Immature natural killer cell (primary cell): ENCODE data around the gene THBS3. TPM values are rescaled to one million over a fixed set of nuclear protein-coding genes. Genes with fewer than 3 reads are reported as not detected.
"Not testable (repeated sequence)": the region's sequence is repeated elsewhere in the genome, so short reads cannot be mapped to it uniquely, and the experiment has no call there.

Experiments used
- DNase-seq, 3 donors: peaks; one replicate each; pipeline ENCODE4 v3.0.0; 2022; ENCODE audit warnings: mixed read lengths in 1 of 3
- H3K27ac Mint-ChIP-seq, 6 donors: one replicate each; pipeline ENCODE4 v1.8.0; 2020; ENCODE audit warnings: mixed read lengths in 6 of 6, mild to moderate bottlenecking in 5 of 6, inconsistent platforms in 4 of 6, moderate library complexity in 3 of 6
- H3K27me3 Mint-ChIP-seq, 3 donors: one replicate each; pipeline ENCODE4 v1.8.0; 2020 to 2021; ENCODE audit warnings: low read depth in 3 of 3, mild to moderate bottlenecking in 3 of 3, mixed read lengths in 3 of 3, moderate library complexity in 3 of 3, inconsistent platforms in 1 of 3
- H3K36me3 Mint-ChIP-seq, 3 donors: one replicate each; pipeline ENCODE4 v1.8.0; 2020; ENCODE audit warnings: mixed read lengths in 3 of 3, inconsistent platforms in 2 of 3, mild to moderate bottlenecking in 2 of 3
- H3K4me1 Mint-ChIP-seq, 2 donors: one replicate each; pipeline ENCODE4 v1.8.0; 2020; ENCODE audit warnings: inconsistent platforms in 2 of 2, mild to moderate bottlenecking in 2 of 2, mixed read lengths in 2 of 2, moderate library complexity in 1 of 2
- H3K4me3 Mint-ChIP-seq, 5 donors: one replicate each; pipeline ENCODE4 v1.8.0; 2020; ENCODE audit warnings: mild to moderate bottlenecking in 5 of 5, mixed read lengths in 5 of 5, inconsistent platforms in 3 of 5, moderate library complexity in 3 of 5
- H3K9me3 Mint-ChIP-seq, 6 donors: one replicate each; pipeline ENCODE4 v1.8.0; 2020; ENCODE audit warnings: mild to moderate bottlenecking in 6 of 6, mixed read lengths in 6 of 6, inconsistent platforms in 4 of 6, moderate library complexity in 3 of 6
- polyA plus RNA-seq, 3 donors: library from polyadenylated mRNA; unstranded; fragments of 300-500 nt; fragmentation: Illumina TruSeq; gene quantifications; one replicate each; pipeline ENCODE4 v1.2.3, GENCODE V29; 2021

THBS3 gene
- polyA plus RNA-seq, 3 donors from 2014 or later, result 1.3 to 1.8 TPM; not detected in 1

- Mint-ChIP-seq H3K4me1 (peaks cover 22 to 33% of the 10 kb centered on the region in 2 donors), H3K9me3 (no peaks in the 10 kb centered on the region), H3K36me3 (peaks cover 8 to 9% (median 9%) of the 10 kb centered on the region in 3 donors), H3K27me3 (peaks cover 3 to 11% (median 6%) of the 10 kb centered on the region in 3 donors), H3K27ac (peak overlapping the region in 2 of 6 donors; percentile 14 to 26), H3K4me3 (peak overlapping the region; percentile 35 to 72 (median 57))
- DNase-seq, result peak; percentile 74 to 81 (median 78)
Measured at GRCh38 chr1:155167166-155168104, 40.3 kb downstream of the THBS3 start.

DNA sequence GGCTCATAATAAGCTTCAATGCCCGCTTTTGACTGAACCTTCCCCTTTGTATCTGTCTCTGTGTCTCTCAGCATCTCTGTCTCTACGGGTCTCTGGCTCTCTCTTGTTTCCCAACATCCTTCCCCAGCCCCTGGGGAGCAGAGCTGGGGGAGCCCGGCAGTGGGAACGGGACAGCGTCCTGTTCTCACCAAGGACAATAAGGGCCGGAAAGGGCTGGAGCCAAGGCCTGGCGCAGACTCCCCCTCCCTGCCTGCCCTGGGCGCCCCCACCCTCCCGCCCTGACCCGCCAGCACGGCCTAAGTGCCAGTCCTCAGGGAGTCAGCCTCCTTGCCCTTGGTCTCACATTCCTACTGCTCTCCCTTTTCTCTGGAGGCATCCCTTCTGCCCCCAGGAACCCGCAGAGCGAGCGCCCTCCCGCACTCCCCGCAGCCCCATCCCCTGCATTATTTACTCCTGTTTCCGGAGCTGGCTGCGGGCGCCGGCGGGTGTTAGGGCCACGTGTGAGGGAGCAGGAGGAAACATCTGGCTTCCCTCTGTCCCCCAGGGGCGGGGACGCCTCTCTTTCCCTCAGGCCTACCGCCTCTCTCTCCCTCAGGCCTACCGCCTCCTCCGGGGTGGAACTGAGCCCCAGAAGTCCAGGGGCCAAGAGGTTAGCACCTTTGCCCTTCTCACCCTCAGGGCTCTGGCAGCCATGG, 41.1 kb downstream of the THBS3 start:
- Mint-ChIP-seq H3K27me3 (peaks cover 3 to 9% (median 5%) of the 10 kb centered on the region in 3 donors), H3K9me3 (no peaks in the 10 kb centered on the region), H3K36me3 (peaks cover 8 to 9% (median 9%) of the 10 kb centered on the region in 3 donors), H3K4me3 (peak overlapping the region in 2 of 5 donors; percentile 58 to 59), H3K4me1 (peaks cover 15 to 25% of the 10 kb centered on the region in 2 donors), H3K27ac (no peak overlapping the region)
- DNase-seq, result no peak

DNA sequence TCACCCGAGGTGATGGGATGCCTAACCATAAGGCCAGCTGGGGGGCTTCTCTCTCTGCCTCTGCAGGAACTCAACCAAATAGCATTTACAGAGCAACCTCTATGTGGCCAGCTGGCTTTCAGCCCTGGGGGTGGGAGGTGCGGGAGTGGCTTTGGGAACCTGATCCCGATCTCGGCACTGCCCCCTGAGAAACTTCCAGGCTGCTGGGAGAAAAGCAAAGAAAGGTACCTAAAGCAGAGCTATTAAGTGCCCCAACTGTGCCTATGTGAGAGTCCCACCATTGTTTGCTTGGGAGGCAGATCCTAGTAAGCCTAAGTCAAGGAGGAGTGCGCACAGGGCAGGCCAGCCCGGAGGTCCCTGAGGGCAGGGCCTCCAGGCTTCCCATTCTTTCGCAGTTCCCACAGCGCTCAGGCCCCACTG, 41.6 kb downstream of the THBS3 start:
- H3K27ac Mint-ChIP-seq, result no peak overlapping the region
- no peak for DNase-seq
- H3K27me3 Mint-ChIP-seq, result peaks cover 3 to 9% (median 5%) of the 10 kb centered on the region in 3 donors
- H3K4me3 Mint-ChIP-seq, result no peak overlapping the region
- no peaks in the 10 kb centered on the region for H3K9me3 Mint-ChIP-seq
- peaks cover 14 to 20% of the 10 kb centered on the region in 2 donors for H3K4me1 Mint-ChIP-seq
- peaks cover 8 to 9% (median 9%) of the 10 kb centered on the region in 3 donors for H3K36me3 Mint-ChIP-seq

DNA sequence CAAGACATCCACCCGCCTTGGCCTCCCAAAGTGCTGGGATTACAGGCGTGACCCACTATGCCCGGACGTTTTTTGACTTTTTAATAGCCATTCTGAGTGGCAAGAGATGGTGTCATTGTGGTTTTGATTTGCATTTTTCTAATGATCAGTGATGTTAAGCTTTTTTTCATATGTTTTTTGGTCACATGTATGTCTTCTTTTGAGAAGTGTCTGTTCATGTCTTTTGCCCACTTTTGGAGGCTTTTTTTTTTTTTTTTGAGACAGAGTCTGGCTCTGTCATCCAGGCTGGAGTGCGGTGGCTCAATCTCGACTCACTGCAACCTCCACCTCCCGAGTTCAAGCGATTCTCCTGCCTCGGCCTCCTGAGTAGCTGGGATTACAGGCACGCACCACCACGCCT, 43.1 kb downstream of the THBS3 start:
- not testable (repeated sequence) for H3K36me3 Mint-ChIP-seq, DNase-seq, H3K4me3 Mint-ChIP-seq, H3K9me3 Mint-ChIP-seq, H3K27ac Mint-ChIP-seq, H3K27me3 Mint-ChIP-seq
- H3K4me1 Mint-ChIP-seq, result peaks cover 11 to 19% of the 10 kb centered on the region in 2 donors

DNA sequence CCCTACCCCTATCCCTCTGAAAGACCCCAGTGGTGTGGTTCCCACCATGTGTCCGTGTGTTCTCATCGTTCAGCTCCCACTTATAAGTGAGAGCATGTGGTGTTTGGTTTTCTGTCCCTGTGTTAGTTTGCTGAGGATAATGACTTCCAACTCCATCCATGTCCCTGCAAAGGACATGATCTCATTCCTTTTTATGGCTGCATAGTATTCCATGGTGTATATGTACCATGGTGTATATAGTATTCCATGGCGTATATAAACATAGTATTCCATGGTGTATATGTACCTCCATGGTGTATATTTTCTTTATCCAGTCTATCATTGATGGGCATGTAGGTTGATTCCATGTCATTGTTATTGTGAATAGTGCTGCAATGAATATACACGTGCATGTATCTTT, 43.9 kb downstream of the THBS3 start:
- not testable (repeated sequence) for H3K36me3 Mint-ChIP-seq

DNA sequence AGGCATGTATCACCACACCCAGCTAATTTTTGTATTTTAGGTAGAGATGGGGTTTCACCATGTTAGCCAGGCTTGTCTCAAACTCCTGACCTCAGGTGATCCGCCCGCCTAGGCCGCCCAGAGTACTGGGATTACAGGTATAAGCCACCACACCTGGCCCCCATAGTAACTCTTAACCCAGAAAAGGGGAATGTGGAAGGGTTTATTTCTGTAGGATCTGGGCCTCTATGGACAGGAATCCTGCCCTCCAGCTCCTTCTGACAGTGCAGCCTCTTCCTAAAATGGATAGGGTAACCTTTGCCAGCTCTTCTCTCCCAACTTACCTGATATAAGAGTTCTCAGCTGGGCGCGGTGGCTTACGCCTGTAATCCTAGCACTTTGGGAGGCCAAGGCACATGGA, 45.1 kb downstream of the THBS3 start:
- H3K4me1 Mint-ChIP-seq, H3K27me3 Mint-ChIP-seq, H3K4me3 Mint-ChIP-seq, H3K27ac Mint-ChIP-seq, H3K9me3 Mint-ChIP-seq, H3K36me3 Mint-ChIP-seq, DNase-seq: not testable (repeated sequence)

More for the DNA sequence above, 43.9 kb downstream of the THBS3 start:
- H3K27ac Mint-ChIP-seq, DNase-seq, H3K4me3 Mint-ChIP-seq, H3K9me3 Mint-ChIP-seq, H3K27me3 Mint-ChIP-seq: not testable (repeated sequence)
- H3K4me1 Mint-ChIP-seq, result peaks cover 11 to 12% of the 10 kb centered on the region in 2 donors

DNA sequence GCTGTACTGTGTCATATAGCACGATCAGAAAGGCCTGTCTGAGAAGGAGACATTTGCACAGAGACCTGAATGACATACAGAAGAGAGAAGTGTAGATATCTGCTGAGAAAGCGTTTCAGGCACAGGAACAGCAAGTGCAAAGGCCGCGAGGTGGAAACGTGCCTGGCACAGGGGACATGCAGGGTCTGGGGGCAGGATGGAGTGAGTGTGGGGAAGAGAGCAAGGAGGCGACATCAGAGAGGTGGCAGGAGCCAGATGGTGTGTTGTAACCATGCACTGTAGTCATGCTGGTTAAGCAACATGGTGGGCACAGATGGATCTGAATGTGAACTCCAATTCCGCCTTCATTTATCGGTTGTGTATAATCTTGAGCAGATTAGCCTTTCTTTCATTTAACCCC, 47.6 kb downstream of the THBS3 start:
- Mint-ChIP-seq H3K27ac (no peak overlapping the region), H3K9me3 (no peaks in the 10 kb centered on the region), H3K36me3 (no peaks in the 10 kb centered on the region), H3K4me3 (no peak overlapping the region), H3K4me1 (no peaks in the 10 kb centered on the region), H3K27me3 (peaks cover 0 to 2% (median 0%) of the 10 kb centered on the region in 3 donors)
- DNase-seq, result no peak

DNA sequence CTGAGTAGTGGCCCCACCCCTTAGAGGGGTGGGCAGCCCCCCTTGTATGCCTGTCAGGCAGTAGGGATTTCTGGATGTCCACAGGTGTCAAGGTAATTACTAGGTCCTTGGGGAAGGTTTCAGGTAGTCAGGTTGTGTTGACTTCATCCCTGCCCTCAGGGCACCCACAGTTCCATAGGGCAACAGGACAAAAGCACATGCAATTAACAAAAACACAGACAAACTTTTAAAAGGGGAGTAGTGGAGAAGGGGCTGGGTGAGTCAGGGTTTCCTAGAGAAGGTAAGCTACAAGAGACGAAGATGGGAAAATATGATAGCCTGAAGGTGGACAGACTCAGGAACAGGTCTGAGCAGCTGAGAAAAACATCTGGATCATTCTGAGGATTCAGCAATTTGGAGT, 48.7 kb downstream of the THBS3 start:
- Mint-ChIP-seq H3K27ac (no peak overlapping the region), H3K36me3 (no peaks in the 10 kb centered on the region), H3K9me3 (no peaks in the 10 kb centered on the region), H3K4me3 (no peak overlapping the region), H3K4me1 (no peaks in the 10 kb centered on the region), H3K27me3 (peaks cover 0 to 2% (median 0%) of the 10 kb centered on the region in 3 donors)
- no peak for DNase-seq

DNA sequence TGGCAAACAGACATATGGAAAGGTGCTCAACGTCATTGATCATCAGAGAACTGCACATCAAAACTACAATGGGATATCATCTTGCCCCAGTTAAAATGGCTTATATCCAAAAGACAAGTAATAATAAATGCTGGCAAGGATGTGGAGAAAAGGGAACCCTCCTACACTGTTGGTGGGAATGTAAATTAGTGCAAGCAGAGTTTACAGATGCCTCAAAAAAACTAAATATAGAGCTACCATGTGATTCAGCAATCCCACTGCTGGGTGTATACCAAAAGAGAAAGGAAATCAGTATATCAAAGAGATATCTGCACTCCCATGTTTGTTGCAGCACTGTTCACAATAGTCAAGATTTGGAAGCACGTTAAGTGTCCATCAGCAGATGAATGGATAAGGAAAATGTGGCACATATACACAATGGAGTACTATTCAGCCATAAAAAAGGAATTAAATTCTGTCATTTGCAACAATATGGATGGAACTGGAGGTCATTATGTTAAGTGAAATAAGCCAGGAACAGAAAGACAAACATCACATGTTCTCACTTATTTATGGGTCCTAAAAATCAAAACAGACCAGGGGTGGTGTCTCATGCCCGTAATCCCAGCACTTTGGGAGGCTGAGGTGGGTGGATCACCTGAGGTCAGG, 51.6 kb downstream of the THBS3 start:
- not testable (repeated sequence) for H3K27me3 Mint-ChIP-seq, H3K27ac Mint-ChIP-seq, H3K4me1 Mint-ChIP-seq, DNase-seq, H3K4me3 Mint-ChIP-seq, H3K36me3 Mint-ChIP-seq, H3K9me3 Mint-ChIP-seq

Other genes with a start within 250 kb of the THBS3 start
- 10 to 100 TPM; 15.0 to 39.1 (median 15.4) TPM for gene PYGO2, start 246.1 kb downstream of the THBS3 start, polyA plus RNA-seq
- 10 to 100 TPM; 32.3 to 49.4 (median 42.5) TPM for gene SHC1, start 237.2 kb downstream of the THBS3 start, polyA plus RNA-seq
- 10 to 100 TPM; 59.5 to 82.7 (median 67.5) TPM for gene CKS1B, start 233.2 kb downstream of the THBS3 start, polyA plus RNA-seq
- 10 to 100 TPM; 40.9 to 99.7 (median 41.7) TPM for gene FLAD1, start 224.6 kb downstream of the THBS3 start, polyA plus RNA-seq
- not detected for gene LENEP, start 214.3 kb downstream of the THBS3 start, polyA plus RNA-seq
- gene ZBTB7B, start 205.1 kb downstream of the THBS3 start, polyA plus RNA-seq, result 1 to 10 TPM in 2 of 3 donors, under 1 TPM in 1; 0.96 to 3.3 (median 1.8) TPM
- not detected for gene DCST2, start 174.1 kb downstream of the THBS3 start, polyA plus RNA-seq
- not detected for gene DCST1, start 174.1 kb downstream of the THBS3 start, polyA plus RNA-seq
- 10 to 100 TPM; 10.4 to 27.1 (median 24.3) TPM for gene ADAM15, start 156.6 kb downstream of the THBS3 start, polyA plus RNA-seq
- 1 to 10 TPM; 1.1 to 3.0 (median 2.6) TPM for gene EFNA4, start 144.2 kb downstream of the THBS3 start, polyA plus RNA-seq
- 1 to 10 TPM in 1 of 3 donors, under 1 TPM in 2; 0.70 to 2.3 (median 0.94) TPM for gene EFNA3, start 129.1 kb downstream of the THBS3 start, polyA plus RNA-seq
- gene EFNA1, start 80.0 kb downstream of the THBS3 start, polyA plus RNA-seq, result 1 to 10 TPM in 2 of 3 donors, under 1 TPM in 1; 0.64 to 4.0 (median 1.1) TPM
- 100 to 1,000 TPM in 1 of 3 donors, 10 to 100 TPM in 2; 59.5 to 120 (median 93.0) TPM for gene SLC50A1, start 72.0 kb downstream of the THBS3 start, polyA plus RNA-seq
- 100 to 1,000 TPM; 103 to 274 (median 126) TPM for gene DPM3, start 67.4 kb downstream of the THBS3 start, polyA plus RNA-seq
- gene KRTCAP2, start 34.6 kb downstream of the THBS3 start, polyA plus RNA-seq, result 100 to 1,000 TPM; 396 to 465 (median 435) TPM
- under 1 TPM in 1 of 3 donors, not detected in 2; 0.43 TPM for gene TRIM46, start 34.0 kb downstream of the THBS3 start, polyA plus RNA-seq
- 10 to 100 TPM; 51.1 to 62.6 (median 55.1) TPM for gene MTX1, start 798 bp upstream of the THBS3 start, polyA plus RNA-seq
- gene ENTREP3, start 47.6 kb upstream of the THBS3 start, polyA plus RNA-seq, result 1 to 10 TPM in 1 of 3 donors, under 1 TPM in 2; 0.64 to 1.3 (median 0.79) TPM
- gene SCAMP3, start 54.5 kb upstream of the THBS3 start, polyA plus RNA-seq, result 100 to 1,000 TPM; 101 to 182 (median 140) TPM
- gene CLK2, start 65.6 kb upstream of the THBS3 start, polyA plus RNA-seq, result 10 to 100 TPM in 1 of 3 donors, 1 to 10 TPM in 2; 5.8 to 15.6 (median 6.2) TPM
- under 1 TPM in 1 of 3 donors, not detected in 2; 0.52 TPM for gene HCN3, start 69.6 kb upstream of the THBS3 start, polyA plus RNA-seq
- gene PKLR, start 93.5 kb upstream of the THBS3 start, polyA plus RNA-seq, result not detected
- gene FDPS, start 101.0 kb upstream of the THBS3 start, polyA plus RNA-seq, result 100 to 1,000 TPM; 173 to 279 (median 206) TPM
- 10 to 100 TPM in 2 of 3 donors, 1 to 10 TPM in 1; 9.2 to 21.3 (median 18.1) TPM for gene RUSC1, start 113.0 kb upstream of the THBS3 start, polyA plus RNA-seq